Neuron (in vitro differentiated cells): ENCODE measurements around the gene LCN2.
"Not testable (repeated sequence)": the region's sequence is repeated elsewhere in the genome, so short reads cannot be mapped to it uniquely, and the experiment has no call there.

Experiments
- H2AFZ ChIP-seq: one replicate; pipeline ENCODE4 v1.6.1; 2013; ENCODE audit warnings: low read depth, mild to moderate bottlenecking, inconsistent platforms, low read length, moderate library complexity
- H3K27me3 ChIP-seq: one replicate; pipeline ENCODE4 v1.6.1; 2013; ENCODE audit warnings: low read length; ENCODE audit not compliant: insufficient read depth
- H3K36me3 ChIP-seq: one replicate; pipeline ENCODE4 v1.6.1; 2013; ENCODE audit warnings: low read length; ENCODE audit not compliant: insufficient read depth
- H3K4me1 ChIP-seq: one replicate; pipeline ENCODE4 v1.6.1; 2013; ENCODE audit warnings: low read length; ENCODE audit not compliant: insufficient read depth
- H3K4me3 ChIP-seq: 2 replicates; pipeline ENCODE4 v1.5.1; 2013; ENCODE audit warnings: mild to moderate bottlenecking, low read length, moderate library complexity
- H3K9me3 ChIP-seq: one replicate; pipeline ENCODE4 v1.6.1; 2013; ENCODE audit warnings: low read length

LCN2 gene

DNA sequence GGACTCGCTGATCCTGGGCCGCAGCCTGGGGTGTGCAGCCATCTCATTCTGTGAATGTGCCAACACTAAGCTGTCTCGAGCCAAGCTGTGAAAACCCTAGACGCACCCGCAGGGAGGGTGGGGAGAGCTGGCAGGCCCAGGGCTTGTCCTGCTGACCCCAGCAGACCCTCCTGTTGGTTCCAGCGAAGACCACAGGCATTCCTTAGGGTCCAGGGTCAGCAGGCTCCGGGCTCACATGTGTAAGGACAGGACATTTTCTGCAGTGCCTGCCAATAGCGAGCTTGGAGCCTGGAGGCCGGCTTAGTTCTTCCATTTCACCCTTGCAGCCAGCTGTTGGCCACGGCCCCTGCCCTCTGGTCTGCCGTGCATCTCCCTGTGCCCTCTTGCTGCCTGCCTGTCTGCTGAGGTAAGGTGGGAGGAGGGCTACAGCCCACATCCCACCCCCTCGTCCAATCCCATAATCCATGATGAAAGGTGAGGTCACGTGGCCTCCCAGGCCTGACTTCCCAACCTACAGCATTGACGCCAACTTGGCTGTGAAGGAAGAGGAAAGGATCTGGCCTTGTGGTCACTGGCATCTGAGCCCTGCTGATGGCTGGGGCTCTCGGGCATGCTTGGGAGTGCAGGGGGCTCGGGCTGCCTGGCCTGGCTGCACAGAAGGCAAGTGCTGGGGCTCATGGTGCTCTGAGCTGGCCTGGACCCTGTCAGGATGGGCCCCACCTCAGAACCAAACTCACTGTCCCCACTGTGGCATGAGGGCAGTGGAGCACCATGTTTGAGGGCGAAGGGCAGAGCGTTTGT lies 41.6 kb upstream of the LCN2 start:
- H3K36me3 ChIP-seq, result peaks cover 52% of the 10 kb centered on the region
- no peaks in the 10 kb centered on the region for H3K27me3 ChIP-seq
- no peak overlapping the region for H3K4me3 ChIP-seq
- H3K9me3 ChIP-seq, result no peaks in the 10 kb centered on the region
- H2AFZ ChIP-seq, result no peak overlapping the region
- H3K4me1 ChIP-seq, result peaks cover 6% of the 10 kb centered on the region

- Histone ChIP-seq H3K36me3 (peaks cover 45% of the 10 kb centered on the region), H3K9me3 (no peaks in the 10 kb centered on the region), H2AFZ (no peak overlapping the region), H3K4me3 (no peak overlapping the region), H3K4me1 (peaks cover 6% of the 10 kb centered on the region), H3K27me3 (no peaks in the 10 kb centered on the region)
Measured at GRCh38 chr9:128108269-128109049, 40.8 kb upstream of the LCN2 start.

- Histone ChIP-seq H3K27me3 (no peaks in the 10 kb centered on the region), H3K9me3 (no peaks in the 10 kb centered on the region), H3K36me3 (peaks cover 37% of the 10 kb centered on the region), H3K4me3 (no peak overlapping the region), H3K4me1 (peaks cover 6% of the 10 kb centered on the region), H2AFZ (no peak overlapping the region)
Measured at GRCh38 chr9:128109050-128109709, 40.1 kb upstream of the LCN2 start.

DNA sequence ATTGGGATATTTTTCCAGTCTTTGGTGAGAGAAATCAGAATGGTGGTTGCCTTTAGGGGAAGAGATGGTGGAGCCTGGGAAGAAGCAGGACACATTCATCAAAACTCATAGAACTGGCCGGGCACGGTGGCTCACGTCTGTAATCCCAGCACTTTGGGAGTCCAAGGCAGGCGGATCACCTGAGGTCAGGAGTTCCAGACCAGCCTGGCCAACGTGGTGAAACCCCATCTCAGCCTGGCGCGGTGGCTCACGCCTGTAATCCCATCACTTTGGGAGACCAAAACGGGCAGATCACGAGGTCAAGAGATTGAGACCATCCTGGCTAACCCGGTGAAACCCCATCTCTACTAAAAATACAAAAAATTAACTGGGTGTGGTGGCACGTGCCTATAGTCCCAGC lies 37.5 kb upstream of the LCN2 start:
- H3K36me3 ChIP-seq, result peaks cover 22% of the 10 kb centered on the region
- H3K27me3 ChIP-seq, H2AFZ ChIP-seq, H3K4me1 ChIP-seq, H3K9me3 ChIP-seq, H3K4me3 ChIP-seq: not testable (repeated sequence)

- Histone ChIP-seq H3K4me1 (peaks cover 8% of the 10 kb centered on the region), H3K27me3 (no peaks in the 10 kb centered on the region), H2AFZ (no peak overlapping the region), H3K9me3 (no peaks in the 10 kb centered on the region), H3K36me3 (peaks cover 4% of the 10 kb centered on the region), H3K4me3 (no peak overlapping the region)
Measured at GRCh38 chr9:128113526-128114325, 35.5 kb upstream of the LCN2 start.

- Histone ChIP-seq H3K27me3 (no peaks in the 10 kb centered on the region), H2AFZ (no peak overlapping the region), H3K9me3 (no peaks in the 10 kb centered on the region), H3K4me3 (no peak overlapping the region), H3K4me1 (peaks cover 8% of the 10 kb centered on the region), H3K36me3 (peaks cover 2% of the 10 kb centered on the region)
Measured at GRCh38 chr9:128114326-128115186, 34.7 kb upstream of the LCN2 start.

GRCh38 chr9:128115187-128116103 lies 33.8 kb upstream of the LCN2 start:
- Histone ChIP-seq H3K36me3 (no peaks in the 10 kb centered on the region), H3K27me3 (no peaks in the 10 kb centered on the region), H3K9me3 (no peaks in the 10 kb centered on the region), H2AFZ (no peak overlapping the region), H3K4me1 (peaks cover 8% of the 10 kb centered on the region), H3K4me3 (no peak overlapping the region)

DNA sequence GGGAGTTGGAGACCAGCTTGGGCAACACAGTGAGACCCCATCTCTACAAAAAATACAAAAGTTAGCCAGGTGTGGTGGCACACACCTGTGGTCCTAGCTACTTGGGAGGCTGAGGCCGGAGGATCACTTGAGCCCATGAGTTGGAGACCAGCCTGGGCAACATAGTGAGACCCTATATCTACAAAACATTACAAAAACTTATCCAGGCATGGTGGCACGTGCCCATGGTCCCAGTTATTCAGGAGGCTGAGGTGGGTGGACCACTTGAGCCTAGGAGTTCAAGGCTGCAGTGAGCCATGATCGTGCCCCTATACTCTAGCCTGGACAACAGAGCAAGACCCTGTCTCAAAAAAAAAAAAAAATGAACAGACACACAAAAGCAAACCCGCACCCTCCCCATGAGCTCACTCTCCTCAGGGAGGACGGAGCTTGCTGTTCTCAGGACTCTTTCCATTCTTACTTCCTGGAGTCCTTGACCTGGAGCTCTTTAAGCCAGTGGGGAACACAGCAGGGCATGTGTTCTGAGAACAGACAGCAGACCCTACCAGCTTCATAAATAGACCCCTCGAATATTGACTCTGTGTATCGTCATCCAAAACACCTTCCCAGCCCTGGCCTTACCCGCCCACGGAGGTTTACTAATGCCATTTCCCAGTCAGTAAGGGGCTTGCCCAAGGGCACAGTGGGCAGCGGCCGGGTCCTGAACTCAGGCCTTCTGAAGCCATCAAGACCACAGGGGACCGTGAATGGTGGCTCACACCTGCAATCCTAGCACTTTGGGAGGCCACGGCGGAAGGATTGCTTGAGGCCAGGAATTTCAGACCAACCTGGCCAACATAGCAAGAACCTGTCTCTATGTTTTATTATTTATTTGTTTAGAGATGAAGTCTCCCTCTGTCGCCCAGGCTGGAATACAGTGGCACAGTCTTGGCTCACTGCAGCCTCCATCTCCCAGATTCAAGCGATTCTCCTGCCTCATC lies 32.9 kb upstream of the LCN2 start:
- Histone ChIP-seq H3K4me3 (no peak overlapping the region), H3K36me3 (peaks cover 5% of the 10 kb centered on the region), H3K9me3 (no peaks in the 10 kb centered on the region), H3K27me3 (no peaks in the 10 kb centered on the region), H3K4me1 (peaks cover 8% of the 10 kb centered on the region), H2AFZ (no peak overlapping the region)

DNA sequence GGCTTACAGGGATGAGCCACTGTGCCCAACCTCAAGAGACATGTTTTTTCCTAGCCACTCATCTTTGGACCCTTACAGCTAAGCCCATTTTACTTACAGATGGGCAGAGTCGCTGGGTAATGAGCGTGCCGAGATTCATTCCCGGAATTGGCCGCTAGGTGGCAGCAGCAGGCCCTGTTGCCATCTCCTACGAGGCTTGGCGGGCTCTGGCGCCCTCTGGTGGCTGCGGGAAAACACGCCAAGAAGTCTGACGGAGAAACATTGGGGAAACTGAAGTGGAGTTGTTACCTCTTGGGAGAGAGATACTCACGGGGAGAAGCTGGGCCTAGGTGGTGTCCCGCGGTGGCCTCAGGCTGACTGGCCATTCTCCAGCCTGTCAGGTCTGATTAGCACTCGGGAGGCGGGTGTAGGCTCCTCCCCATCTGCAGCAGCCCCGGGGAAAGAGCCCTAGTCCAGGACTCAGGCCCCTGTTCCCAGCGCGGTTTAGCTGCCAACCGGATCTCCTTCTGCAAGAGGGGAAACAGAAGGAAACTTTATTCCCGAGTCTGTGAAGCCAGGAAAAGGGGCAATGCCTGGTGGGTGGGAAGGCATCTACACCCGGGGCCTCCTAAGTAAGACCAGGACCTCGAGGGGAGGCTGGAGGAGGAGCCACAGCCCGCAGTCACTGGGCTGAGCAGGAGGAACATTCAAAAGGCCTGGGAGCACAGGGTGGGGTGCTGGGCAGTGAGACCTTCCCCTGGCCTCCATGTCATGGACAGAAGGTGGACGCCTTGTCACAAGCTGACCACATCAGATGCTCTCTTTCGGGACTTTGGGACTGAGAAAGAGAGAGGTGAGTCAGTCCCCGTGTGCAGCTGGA lies 31.4 kb upstream of the LCN2 start:
- H3K27me3 ChIP-seq, result no peaks in the 10 kb centered on the region
- no peak overlapping the region for H2AFZ ChIP-seq
- H3K4me3 ChIP-seq, result peak overlapping the region; percentile 22
- H3K4me1 ChIP-seq, result peaks cover 8% of the 10 kb centered on the region
- H3K9me3 ChIP-seq, result no peaks in the 10 kb centered on the region
- H3K36me3 ChIP-seq, result peaks cover 14% of the 10 kb centered on the region

- Histone ChIP-seq H3K4me3 (no peak overlapping the region), H3K4me1 (peaks cover 8% of the 10 kb centered on the region), H3K9me3 (no peaks in the 10 kb centered on the region), H2AFZ (no peak overlapping the region), H3K27me3 (no peaks in the 10 kb centered on the region), H3K36me3 (peaks cover 14% of the 10 kb centered on the region)
Measured at GRCh38 chr9:128118472-128118857, 30.8 kb upstream of the LCN2 start.
